Activated CD4-positive, alpha-beta T cell treated with anti-CD3 and anti-CD28 coated beads, Interleukin-2, amount 50 U/mL, for 16 hours (primary cell): ENCODE data around the gene HDC.

Source experiments
- DNase-seq: peaks from one replicate; pipeline ENCODE4 v3.0.0-alpha.2; 2020

The HDC gene

DNA sequence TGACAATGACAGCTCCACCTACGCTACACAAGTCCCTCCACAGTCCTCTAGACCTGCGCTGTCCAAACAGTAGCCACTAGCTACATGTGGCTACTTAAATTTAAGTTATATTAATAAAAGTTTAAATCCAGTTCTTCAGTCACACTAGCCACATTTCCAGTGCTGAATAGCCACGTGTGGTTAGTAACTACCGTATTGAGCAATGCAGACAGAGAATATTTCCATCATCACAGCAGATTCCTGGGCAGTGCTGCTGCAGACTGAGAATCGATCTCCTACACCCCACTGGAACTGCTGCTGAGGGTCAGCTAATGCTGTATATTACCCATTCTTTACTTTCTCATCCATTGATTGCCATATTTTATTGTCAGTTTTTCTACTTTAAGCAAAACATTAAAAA, 40.9 kb downstream of the HDC start:
- DNase-seq = no peak

DNA sequence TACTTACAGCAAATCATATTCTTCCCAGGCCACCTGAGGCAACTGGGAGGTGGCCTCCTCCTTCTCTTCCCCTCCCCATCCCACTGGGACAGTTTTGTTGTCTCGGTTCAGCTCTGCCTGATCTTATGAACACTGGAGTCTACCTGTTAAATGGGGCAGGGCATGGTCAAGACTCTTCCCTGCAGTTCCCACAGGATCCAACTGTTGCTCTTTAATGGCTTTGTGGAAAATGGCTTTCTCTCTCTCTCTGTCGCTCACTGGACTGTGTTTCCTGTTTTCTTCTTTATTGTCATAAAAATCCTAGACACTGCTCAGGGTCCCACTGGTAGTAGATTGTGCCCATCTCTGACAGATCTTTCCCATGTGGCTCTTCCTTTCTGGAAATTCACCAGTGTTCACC, 43.3 kb downstream of the HDC start:
- no peak for DNase-seq

- DNase-seq = peak; percentile 14
Measured at GRCh38 chr15:50219820-50220219, 45.7 kb downstream of the HDC start.

GRCh38 chr15:50218691-50219090, 46.8 kb downstream of the HDC start:
- no peak for DNase-seq

- no peak for DNase-seq
Measured at GRCh38 chr15:50218291-50218690, 47.2 kb downstream of the HDC start.

DNA sequence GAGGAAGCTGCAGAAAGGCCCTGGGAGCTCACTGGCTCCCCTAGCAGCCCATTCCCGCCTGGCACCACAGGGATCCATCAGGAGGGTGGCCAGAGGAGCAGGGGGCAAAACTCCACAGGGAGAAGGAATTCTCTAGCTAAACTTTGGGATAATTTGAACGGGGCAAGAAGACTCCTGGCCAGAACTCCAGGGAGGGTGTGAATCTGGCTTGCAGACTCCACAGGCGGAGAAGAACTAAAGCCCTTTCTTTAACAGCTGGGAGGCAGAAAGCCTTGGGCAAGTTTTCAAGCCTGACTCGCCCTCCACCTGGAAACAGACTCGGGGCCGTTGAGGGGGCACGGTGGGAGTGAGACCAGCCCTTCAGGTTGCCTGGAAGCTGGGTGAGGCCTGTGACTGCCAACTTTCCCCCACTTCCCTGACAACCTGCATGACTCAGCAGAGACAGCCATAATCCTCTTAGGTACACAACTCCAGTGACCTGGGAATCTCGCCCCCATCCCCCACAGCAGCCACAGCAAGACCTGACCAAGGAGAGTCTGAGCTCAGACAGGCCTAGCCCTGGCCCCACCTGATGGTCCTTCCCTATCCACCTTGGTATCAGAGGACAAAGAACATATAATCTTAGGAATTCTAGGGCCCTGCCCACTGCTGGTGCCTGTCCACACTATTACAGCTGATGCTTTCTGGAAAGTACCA, 54.9 kb downstream of the HDC start:
- no peak for DNase-seq

GRCh38 chr15:50209809-50210208, 55.7 kb downstream of the HDC start:
- no peak for DNase-seq

- no peak for DNase-seq
Measured at GRCh38 chr15:50206020-50206419, 59.5 kb downstream of the HDC start.

- DNase-seq = no peak
Measured at GRCh38 chr15:50202003-50202402, 63.5 kb downstream of the HDC start.

GRCh38 chr15:50192926-50193620, 72.5 kb downstream of the HDC start:
- DNase-seq = no peak

- no peak for DNase-seq
Measured at GRCh38 chr15:50192164-50192563, 73.4 kb downstream of the HDC start.
